Measurements from ENCODE around the gene ORC1.

ORC1 gene

GRCh38 chr1:52404116-52404974, at the start of gene ORC1, which contains the start of gene PRPF38A:
TSS of gene ORC1 (minus strand) at chr1:52404423. CDS start at chr1:52402223, 2,200 bp downstream.
TSS of gene PRPF38A (plus strand) at chr1:52404602. CDS start at chr1:52404750, 148 bp downstream.
- peak; percentile 96 for DNase-seq

- DNase-seq: no peak
Observed at GRCh38 chr1:52444463-52444862, 40.2 kb upstream of the ORC1 start.

- DNase-seq: no peak
Observed at GRCh38 chr1:52439976-52440375, 35.8 kb upstream of the ORC1 start.

- no peak for DNase-seq
Observed at GRCh38 chr1:52436817-52437216, 32.6 kb upstream of the ORC1 start.

GRCh38 chr1:52435650-52436049, 31.4 kb upstream of the ORC1 start:
- no peak for DNase-seq

GRCh38 chr1:52435211-52435610, 31.0 kb upstream of the ORC1 start:
- no peak for DNase-seq

GRCh38 chr1:52432807-52433206, 28.6 kb upstream of the ORC1 start:
- DNase-seq: no peak

- DNase-seq: no peak
Observed at GRCh38 chr1:52427152-52427551, 22.9 kb upstream of the ORC1 start.

GRCh38 chr1:52426371-52426770, 22.1 kb upstream of the ORC1 start:
- DNase-seq: no peak

- DNase-seq: no peak
Observed at GRCh38 chr1:52424813-52425212, 20.6 kb upstream of the ORC1 start.

- peak; percentile 87 for DNase-seq
Observed at GRCh38 chr1:52424231-52424636, 20.0 kb upstream of the ORC1 start.

GRCh38 chr1:52423771-52424170, 19.5 kb upstream of the ORC1 start:
- peak; percentile 91 for DNase-seq

GRCh38 chr1:52423055-52423454, 18.8 kb upstream of the ORC1 start:
- DNase-seq: no peak

- DNase-seq: no peak
Observed at GRCh38 chr1:52420713-52421112, 16.5 kb upstream of the ORC1 start.

GRCh38 chr1:52416811-52417210, 12.6 kb upstream of the ORC1 start:
- DNase-seq: no peak

- DNase-seq: no peak
Observed at GRCh38 chr1:52414942-52415341, 10.7 kb upstream of the ORC1 start.

GRCh38 chr1:52413410-52413989, 9.3 kb upstream of the ORC1 start:
- no peak for DNase-seq

- no peak for DNase-seq
Observed at GRCh38 chr1:52404975-52405338, 734 bp upstream of the ORC1 start.

GRCh38 chr1:52403566-52404115, 582 bp downstream of the ORC1 start:
- peak; percentile 51 for DNase-seq

- no peak for DNase-seq
Observed at GRCh38 chr1:52402860-52403240, 1.4 kb downstream of the ORC1 start.

GRCh38 chr1:52400131-52400530, 4.1 kb downstream of the ORC1 start:
- no peak for DNase-seq

GRCh38 chr1:52399629-52400028, 4.6 kb downstream of the ORC1 start:
- DNase-seq: no peak

GRCh38 chr1:52393174-52393573, 11.0 kb downstream of the ORC1 start:
- DNase-seq: no peak

- DNase-seq: no peak
Observed at GRCh38 chr1:52386458-52386857, 17.8 kb downstream of the ORC1 start.
